GM13977 (cell line): ENCODE results near the gene PCYT2.

Experiments used
- DNase-seq: peaks from one replicate; pipeline ENCODE4 v3.0.0; 2012; ENCODE audit warnings: low spot score
- in situ Hi-C: fragments of 300-500 bp; cut with MboI; formaldehyde crosslinking; loops from one replicate; pipeline ENCODE4 v1.12.0; 2022; ENCODE audit warnings: low sequenced_read_pairs, low pct_unique_long_range_greater_than_20kb, mixed read lengths, inconsistent platforms; ENCODE audit not compliant: unreplicated experiment
- TF ChIP-seq, protein P1 (sequence below): IDR thresholded peaks from 2 replicates; pipeline ENCODE4 v1.5.1; 2012; ENCODE audit warnings: mild to moderate bottlenecking, control low read depth; ENCODE audit not compliant: insufficient read depth; ENCODE audit errors: extremely low read depth, missing control alignments

The PCYT2 gene

DNA sequence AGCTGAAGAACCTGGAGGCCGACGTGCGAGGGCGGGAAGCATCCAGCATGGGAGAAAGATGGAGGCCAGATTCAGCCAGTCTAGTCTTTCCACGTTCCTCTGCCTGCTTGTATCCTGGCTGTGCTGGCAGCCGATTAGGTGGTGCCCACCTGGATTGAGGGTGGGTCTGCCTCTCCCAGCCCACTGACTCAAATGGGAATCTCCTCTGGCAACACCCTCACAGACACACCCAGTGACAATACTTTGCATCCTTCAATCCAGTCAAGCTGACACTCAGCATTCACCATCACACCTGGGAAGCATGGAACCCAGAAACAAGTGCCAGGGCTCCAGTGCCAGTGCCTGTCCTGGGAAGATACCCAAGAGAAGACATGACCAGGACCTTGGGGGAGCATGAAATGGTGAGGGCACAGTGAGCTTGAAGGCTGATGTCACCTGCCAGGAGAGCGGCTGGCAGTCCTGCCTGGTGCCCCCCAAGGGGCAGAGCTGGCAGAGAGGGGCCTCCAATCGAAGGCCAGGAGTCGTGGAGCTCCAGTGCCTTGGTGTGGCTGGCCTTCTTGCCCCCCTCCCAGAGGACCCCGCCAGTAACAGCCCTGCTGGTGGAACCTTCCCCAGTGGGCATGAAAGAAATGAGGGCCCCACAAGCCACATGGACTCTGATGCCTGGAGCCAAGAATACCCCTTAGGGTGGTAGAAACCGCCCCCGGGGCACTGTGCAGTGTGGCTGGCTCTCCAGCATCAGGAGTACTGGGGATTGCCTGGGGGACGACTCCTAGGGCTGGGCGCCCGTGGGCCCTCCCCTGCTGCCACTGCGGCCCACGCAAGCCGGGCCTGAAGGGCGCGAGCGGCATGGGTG, 9.8 kb downstream of the PCYT2 start:
- no peak for DNase-seq
- in situ Hi-C loops: no loop called here
- TF ChIP-seq, protein P1, sequence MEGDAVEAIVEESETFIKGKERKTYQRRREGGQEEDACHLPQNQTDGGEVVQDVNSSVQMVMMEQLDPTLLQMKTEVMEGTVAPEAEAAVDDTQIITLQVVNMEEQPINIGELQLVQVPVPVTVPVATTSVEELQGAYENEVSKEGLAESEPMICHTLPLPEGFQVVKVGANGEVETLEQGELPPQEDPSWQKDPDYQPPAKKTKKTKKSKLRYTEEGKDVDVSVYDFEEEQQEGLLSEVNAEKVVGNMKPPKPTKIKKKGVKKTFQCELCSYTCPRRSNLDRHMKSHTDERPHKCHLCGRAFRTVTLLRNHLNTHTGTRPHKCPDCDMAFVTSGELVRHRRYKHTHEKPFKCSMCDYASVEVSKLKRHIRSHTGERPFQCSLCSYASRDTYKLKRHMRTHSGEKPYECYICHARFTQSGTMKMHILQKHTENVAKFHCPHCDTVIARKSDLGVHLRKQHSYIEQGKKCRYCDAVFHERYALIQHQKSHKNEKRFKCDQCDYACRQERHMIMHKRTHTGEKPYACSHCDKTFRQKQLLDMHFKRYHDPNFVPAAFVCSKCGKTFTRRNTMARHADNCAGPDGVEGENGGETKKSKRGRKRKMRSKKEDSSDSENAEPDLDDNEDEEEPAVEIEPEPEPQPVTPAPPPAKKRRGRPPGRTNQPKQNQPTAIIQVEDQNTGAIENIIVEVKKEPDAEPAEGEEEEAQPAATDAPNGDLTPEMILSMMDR: no peak

DNA sequence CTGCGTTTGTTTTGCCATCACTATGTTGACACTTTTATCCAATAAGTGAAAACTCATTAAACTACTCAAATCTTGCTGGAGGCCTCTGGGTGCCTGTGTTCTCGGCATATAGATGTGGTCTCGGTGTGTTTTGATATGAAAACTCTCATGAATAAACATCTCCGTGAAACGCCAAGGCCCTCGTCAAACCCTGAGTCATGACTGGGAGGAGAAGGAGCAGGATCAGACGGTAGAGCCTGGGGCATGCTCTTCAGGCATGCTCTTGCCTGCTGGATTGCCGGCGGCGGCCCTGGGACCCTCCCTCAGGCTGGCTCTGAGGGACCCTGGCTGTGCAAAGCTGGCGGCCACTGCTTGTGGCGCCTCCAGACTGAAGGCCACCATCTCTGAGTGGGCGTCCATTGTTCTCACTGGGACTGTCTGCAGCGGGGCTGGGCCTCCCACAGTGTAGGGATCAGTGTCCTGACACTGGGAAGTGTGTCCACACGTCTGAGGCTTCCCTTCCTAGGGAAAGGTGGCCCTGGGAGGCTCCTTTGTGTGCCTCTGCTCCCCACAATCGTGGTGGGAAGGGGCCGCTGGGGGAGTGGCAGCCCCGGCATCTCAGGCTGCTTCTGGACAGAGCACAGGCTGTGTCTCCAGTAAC, 10.9 kb downstream of the PCYT2 start:
- in situ Hi-C loops: no loop called here
- TF ChIP-seq, protein P1: no peak
- no peak for DNase-seq

DNA sequence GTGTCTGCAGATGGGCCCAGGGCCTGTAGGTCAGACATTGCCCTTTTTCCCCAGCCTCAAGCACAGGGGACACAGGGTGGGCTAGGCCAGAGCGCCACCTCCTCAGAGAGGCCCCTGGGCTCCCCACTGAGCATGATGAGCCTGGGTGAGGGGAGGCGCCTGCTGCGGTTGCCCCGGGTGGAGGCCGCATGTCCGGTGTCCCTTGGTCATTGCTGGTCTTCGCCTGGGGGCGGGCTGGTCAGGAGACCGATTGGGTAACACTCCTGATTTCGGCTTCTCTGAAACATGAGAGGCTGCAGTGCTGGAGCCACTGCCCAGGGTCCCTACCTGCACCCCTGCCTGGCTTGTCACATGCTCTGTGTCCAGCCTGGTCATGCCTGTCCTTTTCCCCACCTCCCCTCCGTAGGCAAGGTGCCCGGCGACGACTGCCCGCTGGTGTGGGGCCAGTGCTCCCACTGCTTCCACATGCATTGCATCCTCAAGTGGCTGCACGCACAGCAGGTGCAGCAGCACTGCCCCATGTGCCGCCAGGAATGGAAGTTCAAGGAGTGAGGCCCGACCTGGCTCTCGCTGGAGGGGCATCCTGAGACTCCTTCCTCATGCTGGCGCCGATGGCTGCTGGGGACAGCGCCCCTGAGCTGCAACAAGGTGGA, 11.6 kb downstream of the PCYT2 start:
- no peak for DNase-seq
- in situ Hi-C loops: no loop called here
- TF ChIP-seq, protein P1: no peak

DNA sequence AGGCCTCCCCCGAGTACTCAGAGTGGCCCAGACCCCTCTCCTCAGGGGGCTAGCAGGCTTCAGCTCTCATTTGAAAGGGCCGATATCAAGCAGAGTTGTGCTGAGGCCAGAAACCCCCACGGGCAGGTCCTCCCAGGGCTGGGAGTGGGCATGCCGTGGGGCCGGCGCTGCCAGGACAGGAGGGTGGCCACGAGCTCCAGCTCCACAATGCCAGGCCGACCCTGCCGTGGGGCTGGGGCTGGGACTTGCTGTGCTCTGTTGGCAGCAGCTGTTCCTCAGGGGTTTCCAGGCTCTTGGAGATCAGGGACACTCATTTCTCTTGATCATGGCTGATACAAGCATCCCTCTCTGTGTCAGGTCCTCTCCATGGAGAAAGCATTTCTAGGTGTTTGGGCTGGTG, 12.3 kb downstream of the PCYT2 start:
- DNase-seq: no peak
- in situ Hi-C loops: no loop called here
- TF ChIP-seq, protein P1: no peak

DNA sequence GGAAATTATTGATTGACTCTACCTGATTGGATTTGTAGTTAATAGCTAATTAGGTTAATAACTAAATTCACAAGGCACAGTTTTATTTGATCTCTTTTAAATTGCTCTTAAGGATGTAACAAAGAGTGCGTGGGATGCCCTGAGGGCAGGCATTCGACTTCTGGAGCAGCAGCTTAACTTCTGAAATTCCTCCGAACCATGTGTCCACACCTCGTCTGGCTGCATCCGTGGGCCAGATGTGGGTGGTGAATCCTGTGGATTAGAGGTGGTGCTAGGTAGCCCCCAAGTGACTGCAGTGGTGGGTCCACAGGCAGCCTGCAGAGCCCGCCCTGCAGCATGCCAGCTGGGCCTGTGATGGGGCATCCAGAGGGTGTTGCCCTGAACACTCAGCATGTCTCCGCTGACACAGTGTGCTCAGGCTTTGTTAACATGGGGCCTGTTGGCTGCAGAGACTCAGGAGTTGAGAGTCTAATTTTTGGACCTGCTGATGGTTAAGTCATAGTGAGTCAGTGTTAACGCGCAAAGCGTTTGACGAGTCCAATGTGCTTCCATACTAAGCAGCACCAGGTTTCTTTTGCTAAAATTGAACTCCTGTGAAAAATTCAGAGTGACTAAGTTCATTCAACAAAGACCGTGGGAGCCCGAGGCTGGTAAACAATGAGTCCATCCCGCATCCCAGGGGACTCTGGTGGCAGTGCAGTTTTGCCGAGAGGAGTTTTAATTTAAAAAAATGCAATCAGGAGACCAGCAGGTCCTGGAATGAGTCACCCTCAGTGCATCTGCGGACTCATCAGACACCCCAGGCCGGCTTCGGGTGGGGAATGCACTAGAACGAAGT, 13.0 kb downstream of the PCYT2 start:
- DNase-seq: no peak
- TF ChIP-seq, protein P1: no peak
- in situ Hi-C loops: no loop called here

DNA sequence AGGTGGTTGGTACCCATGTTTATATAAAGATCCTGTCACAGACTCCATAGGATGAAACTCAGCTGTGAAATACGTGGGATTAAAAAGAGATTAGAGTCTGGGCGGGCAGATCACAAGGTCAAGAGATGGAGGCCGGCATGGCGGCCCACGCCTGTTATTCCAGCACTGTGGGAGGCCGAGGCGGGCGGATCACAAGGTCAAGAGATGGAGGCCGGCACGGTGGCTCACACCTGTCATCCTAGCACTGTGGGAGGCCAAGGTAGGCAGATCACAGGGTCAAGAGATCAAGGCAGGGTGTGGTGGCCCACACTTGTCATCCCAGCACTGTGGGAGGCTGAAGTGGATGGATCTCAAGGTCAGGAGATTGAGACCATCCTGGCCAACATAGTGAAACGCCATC, 15.8 kb downstream of the PCYT2 start:
- TF ChIP-seq, protein P1: no peak
- no peak for DNase-seq
- in situ Hi-C loops: no loop called here
